K562 (cell line): Measurements from ENCODE around the gene PSD4. TPM values are rescaled to one million over a fixed set of nuclear protein-coding genes. Genes with fewer than 3 reads are reported as not detected.

Experiments used
- ATAC-seq: fragments of 200-7000 bp; cut with Tn5 transposase; 3 replicates; pipeline ENCODE4 v1.9.1; 2020; ENCODE audit warnings: moderate library complexity
- BruUV-seq: library from RNA; stranded (reverse); fragments of 400-500 nt; replicated peaks from 2 replicates; lab custom pipeline; 2021; lab: Mats Ljungman, UMichigan
- CTCF ChIA-PET: fragments of 300-600 bp; formaldehyde crosslinking; extraction: SDS; loops from one replicate; lab custom pipeline; 2021; ENCODE audit warnings: low intra/inter-chr PET ratio; lab: Yijun Ruan, JAX
- POLR2A ChIA-PET: fragments of 300-600, 350-650 bp; sonication (Branson Sonifier 250); formaldehyde crosslinking; extraction: SDS; loops from one replicate; lab custom pipeline; 2021; ENCODE audit warnings: antibody characterized with exemption, inconsistent platforms; lab: Yijun Ruan, JAX
- DNase-seq, 4 experiments: peaks; one replicate each; pipeline versions ENCODE4 v3.0.0 to v3.0.0-alpha.2; 2011 to 2018; ENCODE audit warnings: low spot score in 3 of 4, mixed read lengths in 3 of 4; ENCODE audit errors: extremely low read depth in 1 of 4
- FAIRE-seq: peaks from 2 replicates; lab custom pipeline; 2011; peaks lifted over from hg19 to GRCh38; lab: Jason Lieb, UNC
- H2AFZ ChIP-seq: 2 replicates; pipeline ENCODE4 v1.6.0; 2011; ENCODE audit warnings: low read depth, low read length, control low read depth, inconsistent platforms
- H3K27ac ChIP-seq: fragments of 200-600 bp; 3 replicates; pipeline ENCODE4 v1.8.0; 2011; ENCODE audit warnings: low read depth, mild to moderate bottlenecking, control low read depth, inconsistent platforms, low read length, moderate library complexity, mixed read lengths; ENCODE audit errors: extremely low read depth
- H3K27me3 ChIP-seq, 2 experiments: fragments of 300-600 bp in 1 of 2; 2 replicates in 1 of 2; 3 replicates in 1 of 2; pipeline versions ENCODE4 v1.6.0 to v1.8.0; 2011; ENCODE audit warnings: inconsistent platforms in 2 of 2, low read length in 2 of 2, mild to moderate bottlenecking in 1 of 2, mixed read lengths in 1 of 2, moderate library complexity in 1 of 2; ENCODE audit not compliant: control insufficient read depth in 2 of 2, insufficient read depth in 2 of 2
- H3K36me3 ChIP-seq: fragments of 300-600 bp; 3 replicates; pipeline ENCODE4 v1.8.0; 2011; ENCODE audit warnings: mild to moderate bottlenecking, low read length, inconsistent platforms; ENCODE audit not compliant: control insufficient read depth, insufficient read depth
- H3K4me1 ChIP-seq, 2 experiments: fragments of 200-600 bp in 1 of 2; replicated peaks in 1 of 2; 2 replicates in 1 of 2; 3 replicates in 1 of 2; pipeline versions ENCODE4 v1.5.1 to v1.8.0; 2011; ENCODE audit warnings: inconsistent platforms in 2 of 2, low read length in 2 of 2, mild to moderate bottlenecking in 1 of 2, mixed read lengths in 1 of 2, moderate library complexity in 1 of 2; ENCODE audit not compliant: control insufficient read depth in 2 of 2, insufficient read depth in 2 of 2
- H3K4me2 ChIP-seq: 2 replicates; pipeline ENCODE4 v1.6.1; 2011; ENCODE audit warnings: low read length, control low read depth, inconsistent platforms, mixed read lengths; ENCODE audit not compliant: insufficient read depth
- H3K4me3 ChIP-seq: fragments of 200-600 bp; sonication (generic), shearing (Covaris generic); 2 replicates; pipeline ENCODE4 v1.5.1; 2016; ENCODE audit warnings: control low read depth, inconsistent platforms
- H3K79me2 ChIP-seq: fragments of 200-600 bp; 3 replicates; pipeline ENCODE4 v1.8.0; 2011; ENCODE audit warnings: low read length, inconsistent platforms; ENCODE audit not compliant: control insufficient read depth, insufficient read depth
- H3K9ac ChIP-seq, 2 experiments: 2 replicates each; pipeline versions ENCODE4 v1.6.0 to v1.6.1; 2011; ENCODE audit warnings: low read depth in 2 of 2, low read length in 2 of 2, control low read depth in 1 of 2, inconsistent platforms in 1 of 2, mild to moderate bottlenecking in 1 of 2, mixed read lengths in 1 of 2; ENCODE audit not compliant: insufficient read depth in 1 of 2
- H3K9me1 ChIP-seq: one replicate; pipeline ENCODE4 v1.6.0; 2011; ENCODE audit warnings: inconsistent platforms, mild to moderate bottlenecking, low read length, moderate library complexity; ENCODE audit not compliant: control insufficient read depth, insufficient read depth
- H3K9me3 ChIP-seq: replicated peaks from 2 replicates; pipeline ENCODE4 v1.5.1; 2011; ENCODE audit warnings: low read depth, low read length, inconsistent platforms; ENCODE audit not compliant: control insufficient read depth, insufficient read depth
- H4K20me1 ChIP-seq: replicated peaks from 2 replicates; pipeline ENCODE4 v1.6.1; 2011; ENCODE audit warnings: low read length, inconsistent platforms, mixed read lengths; ENCODE audit not compliant: control insufficient read depth, insufficient read depth
- ASH1L ChIP-seq: fragments of 450-650 bp; IDR thresholded peaks from 2 replicates; pipeline ENCODE4 v1.6.1; 2018; ENCODE audit warnings: borderline replicate concordance, mild to moderate bottlenecking, low read depth; ENCODE audit not compliant: partially characterized antibody
- FIP1L1 ChIP-seq: fragments of 200-400 bp; formaldehyde crosslinking; IDR thresholded peaks from 2 replicates; pipeline ENCODE4 v1.6.1; 2018; ENCODE audit warnings: mild to moderate bottlenecking, low read depth, low read length; ENCODE audit not compliant: poor library complexity, severe bottlenecking
- POLR2H ChIP-seq: IDR thresholded peaks from 2 replicates; pipeline ENCODE4 v1.6.1; 2016; ENCODE audit warnings: missing genetic modification characterization, low read depth, mild to moderate bottlenecking, control low read depth, missing compliant biosample characterization, moderate library complexity
- SFPQ ChIP-seq: fragments of 200-400 bp; formaldehyde crosslinking; IDR thresholded peaks from 2 replicates; pipeline ENCODE4 v1.6.1; 2017; ENCODE audit warnings: mild to moderate bottlenecking, low read depth, low read length, moderate library complexity
- TBL1XR1 ChIP-seq, 2 experiments: IDR thresholded peaks; 2 replicates each; pipeline ENCODE4 v1.6.1; 2012; ENCODE audit warnings: improper control_type of control experiment in 2 of 2, low read length in 2 of 2, mild to moderate bottlenecking in 1 of 2
- TFE3 ChIP-seq: fragments of 450-650 bp; formaldehyde crosslinking; IDR thresholded peaks from 2 replicates; pipeline ENCODE4 v1.4.0; 2020; ENCODE audit warnings: mild to moderate bottlenecking, mixed read lengths
- ZNF77 ChIP-seq: fragments of 250-450 bp; sonication (Bioruptor Pico); IDR thresholded peaks from 2 replicates; pipeline ENCODE4 v1.5.0; 2020
- WGBS: fragments of 100-300 bp; shearing (Covaris generic); methylation state at CpG from one replicate; pipeline ENCODE4 v1.1.6; 2016; ENCODE audit warnings: low coverage, mixed read lengths; ENCODE audit not compliant: insufficient coverage; ENCODE audit errors: missing lambda C conversion rate; 5-methylcytosine and 5-hydroxymethylcytosine counted together
- in situ Hi-C: fragments of 300-500 bp; cut with MboI; formaldehyde crosslinking; loops from 4 replicates; pipeline ENCODE4 v1.15.0; 2018; ENCODE audit warnings: inconsistent platforms, mixed read lengths
- intact Hi-C: fragments of 100-400 bp; cut with micrococcal nuclease; formaldehyde crosslinking; loops from 2 replicates; pipeline ENCODE4 v1.14.2; 2022
- polyA plus RNA-seq, 8 experiments: library from polyadenylated mRNA; depleted of rRNA in 4 of 8; stranded (reverse) in 5 of 8; unstranded in 3 of 8; fragments of >200 nt; fragmentation: Nextera tagmentation in 2 of 8; fragmentation: Illumina TruSeq in 1 of 8; extraction: Ambion mirVana in 2 of 8; extraction: Trizol in 1 of 8; gene quantifications; 2 replicates each; pipeline versions ENCODE4 v1.2.1 to v1.2.3, GENCODE V29; 2011 to 2014; ENCODE audit warnings: inconsistent platforms in 1 of 8, missing spikeins in 1 of 8
- total RNA-seq, 7 experiments: library from RNA; depleted of rRNA in 6 of 7; stranded (reverse); fragments of >200 nt in 6 of 7; fragmentation: Illumina TruSeq in 2 of 7; extraction: Trizol in 2 of 7; gene quantifications; 2 replicates each; pipeline versions ENCODE4 v1.2.1 to v1.2.3, GENCODE V29; 2011 to 2021; ENCODE audit warnings: low replicate concordance in 1 of 7
- TF ChIP-seq, protein P1 (sequence below): sonication (generic); formaldehyde crosslinking; IDR thresholded peaks from 2 replicates; pipeline ENCODE4 v1.8.0; 2023; ENCODE audit warnings: mild to moderate bottlenecking, missing genetic modification reagents

PSD4 gene
- total and polyA plus RNA-seq, 9 of the 15 experiments (the other 6 are each of a cell fraction or from before 2014, with no cell fraction given): 0.46 to 54.0 (median 20.8) TPM

- ChIA-PET CTCF (no interaction called here), POLR2A (no interaction called here)
- Histone ChIP-seq H3K9ac (no peak overlapping the region), H3K79me2 (no peaks in the 10 kb centered on the region), H3K27ac (no peak overlapping the region), H2AFZ (no peak overlapping the region), H3K4me2 (no peak overlapping the region), H4K20me1 (no peaks in the 10 kb centered on the region), H3K36me3 (no peaks in the 10 kb centered on the region), H3K9me3 (no peaks in the 10 kb centered on the region), H3K9me1 (no peaks in the 10 kb centered on the region), H3K27me3 (no peaks in the 10 kb centered on the region), H3K4me3 (no peak overlapping the region), H3K4me1 (peaks cover 10 to 15% of the 10 kb centered on the region in 2 experiments; a peak in 4 of 5 replicates)
- DNase-seq (no peak), FAIRE-seq (no peak), ATAC-seq (no peak)
- in situ Hi-C loops (no loop called here), intact Hi-C loops (no loop called here)
- 77% methylated on average over 5 of the region's 5 CpGs for WGBS
- TF ChIP-seq ZNF77 (CRISPR knock-in tag) (no peak), FIP1L1 (no peak)
- TF ChIP-seq, all 486 proteins: peak for 0
- no TSS peak for BruUV-seq
Measured at GRCh38 chr2:113160962-113161361, 12.8 kb upstream of the PSD4 start.

DNA sequence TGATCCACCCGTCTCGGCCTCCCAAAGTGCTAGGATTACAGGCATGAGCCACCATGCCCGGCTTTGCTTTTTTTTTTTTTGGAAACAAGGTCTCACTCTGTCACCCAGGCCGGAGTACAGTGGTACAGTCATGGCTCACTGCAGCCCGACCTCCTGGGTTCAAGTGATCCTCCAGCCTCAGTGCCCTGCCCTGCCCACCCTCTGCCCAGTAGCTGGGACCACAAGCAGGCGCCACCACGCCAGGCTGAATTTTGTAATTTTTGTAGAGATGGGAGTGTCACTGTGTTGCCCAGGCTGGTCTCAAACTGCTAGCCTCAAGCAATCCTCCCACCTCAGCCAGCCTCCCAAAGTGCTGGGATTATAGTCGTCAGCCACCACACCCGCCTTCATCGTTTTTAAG, 11.6 kb upstream of the PSD4 start:
- Histone ChIP-seq H3K79me2 (no peaks in the 10 kb centered on the region), H3K27me3 (no peaks in the 10 kb centered on the region), H3K36me3 (no peaks in the 10 kb centered on the region), H4K20me1 (no peaks in the 10 kb centered on the region), H3K4me1 (peaks cover 15 to 16% of the 10 kb centered on the region in 2 experiments), H3K4me3 (no peak overlapping the region), H3K27ac (no peak overlapping the region), H3K9ac (no peak overlapping the region), H3K9me1 (no peaks in the 10 kb centered on the region), H2AFZ (peak overlapping the region; percentile 13; the same call in 1 of the 2 replicates), H3K9me3 (no peaks in the 10 kb centered on the region), H3K4me2 (no peak overlapping the region; the same call in 1 of the 2 replicates)
- WGBS: 48% methylated on average over 9 of the region's 10 CpGs
- no peak for DNase-seq
- ATAC-seq: no peak
- in situ Hi-C loops (no loop called here), intact Hi-C loops (no loop called here)
- ChIA-PET POLR2A (interaction anchor here (0.6 to 4.7 kb wide), 2 partner anchors 13 to 57 kb away, joined by 3 to 32 read pairs; partner anchors contain the start of gene PSD4), CTCF (no interaction called here)
- FAIRE-seq: no peak
- BruUV-seq: no TSS peak
- no peak for TF ChIP-seq TFE3 (CRISPR knock-in tag)
- no peak for TF ChIP-seq TBL1XR1 (IDR thresholded peaks at IDR 0.05; ENCODE audit: low read length in 2 of 2)
- TF ChIP-seq FIP1L1: no peak
- TF ChIP-seq ASH1L: no peak
- TF ChIP-seq, protein P1, sequence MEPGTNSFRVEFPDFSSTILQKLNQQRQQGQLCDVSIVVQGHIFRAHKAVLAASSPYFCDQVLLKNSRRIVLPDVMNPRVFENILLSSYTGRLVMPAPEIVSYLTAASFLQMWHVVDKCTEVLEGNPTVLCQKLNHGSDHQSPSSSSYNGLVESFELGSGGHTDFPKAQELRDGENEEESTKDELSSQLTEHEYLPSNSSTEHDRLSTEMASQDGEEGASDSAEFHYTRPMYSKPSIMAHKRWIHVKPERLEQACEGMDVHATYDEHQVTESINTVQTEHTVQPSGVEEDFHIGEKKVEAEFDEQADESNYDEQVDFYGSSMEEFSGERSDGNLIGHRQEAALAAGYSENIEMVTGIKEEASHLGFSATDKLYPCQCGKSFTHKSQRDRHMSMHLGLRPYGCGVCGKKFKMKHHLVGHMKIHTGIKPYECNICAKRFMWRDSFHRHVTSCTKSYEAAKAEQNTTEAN (CRISPR knock-in tag): no peak
- no peak for TF ChIP-seq SFPQ
- no peak for TF ChIP-seq POLR2H (tag)
